HEK293 (cell line): ENCODE measurements around the gene TIGD3.

Experiments used
- CTCF ChIA-PET: fragments of 350-600 bp; formaldehyde crosslinking; extraction: SDS; loops from one replicate; lab custom pipeline; 2021; ENCODE audit warnings: antibody characterized with exemption; lab: Yijun Ruan, JAX
- POLR2A ChIA-PET: fragments of 300-600 bp; formaldehyde crosslinking; extraction: SDS; loops from one replicate; lab custom pipeline; 2020; ENCODE audit warnings: antibody characterized with exemption, inconsistent platforms; lab: Yijun Ruan, JAX
- H3K27ac ChIP-seq: fragments of 200-500 bp; sonication (Bioruptor generic); 2 replicates; pipeline ENCODE4 v1.5.1; 2014; ENCODE audit warnings: low read depth, low read length, control low read depth, inconsistent platforms; ENCODE audit errors: extremely low read depth
- H3K36me3 ChIP-seq, 2 experiments: fragments of 200-500 bp in 1 of 2; sonication (Bioruptor generic) in 1 of 2; 1 replicate in 1 of 2; 2 replicates in 1 of 2; pipeline ENCODE4 v1.5.1; 2014 to 2017; ENCODE audit warnings: inconsistent platforms in 2 of 2, low read length in 2 of 2; ENCODE audit not compliant: control insufficient read depth in 2 of 2, insufficient read depth in 1 of 2
- H3K4me1 ChIP-seq: fragments of 200-500 bp; sonication (Bioruptor generic); 2 replicates; pipeline ENCODE4 v1.5.1; 2014; ENCODE audit warnings: mild to moderate bottlenecking, low read length, inconsistent platforms; ENCODE audit not compliant: control insufficient read depth, insufficient read depth
- H3K4me3 ChIP-seq: 2 replicates; pipeline ENCODE4 v1.5.1; 2011; ENCODE audit warnings: low read depth, mild to moderate bottlenecking, control low read depth, low read length, moderate library complexity
- H3K9me3 ChIP-seq: fragments of 200-500 bp; sonication (Bioruptor generic); 2 replicates; pipeline ENCODE4 v1.5.1; 2014; ENCODE audit warnings: low read depth, low read length, inconsistent platforms; ENCODE audit not compliant: control insufficient read depth, insufficient read depth
- PATZ1 ChIP-seq: fragments of 450-650 bp; formaldehyde crosslinking; IDR thresholded peaks from 2 replicates; pipeline ENCODE4 v1.5.1; 2016; ENCODE audit warnings: missing biosample characterization, missing genetic modification characterization
- PRDM10 ChIP-seq: fragments of 450-650 bp; formaldehyde crosslinking; IDR thresholded peaks from 2 replicates; pipeline ENCODE4 v1.5.1; 2016; ENCODE audit warnings: missing biosample characterization, missing genetic modification characterization
- SP7 ChIP-seq: fragments of 450-650 bp; formaldehyde crosslinking; IDR thresholded peaks from 2 replicates; pipeline ENCODE4 v1.5.1; 2016; ENCODE audit warnings: missing biosample characterization, missing genetic modification characterization
- ZBTB17 ChIP-seq: fragments of 450-650 bp; formaldehyde crosslinking; IDR thresholded peaks from 2 replicates; pipeline ENCODE4 v1.5.1; 2016; ENCODE audit warnings: missing biosample characterization, missing genetic modification characterization
- ZBTB44 ChIP-seq: fragments of 450-650 bp; IDR thresholded peaks from 2 replicates; pipeline ENCODE4 v1.5.1; 2018; ENCODE audit warnings: missing biosample characterization, mild to moderate bottlenecking, missing genetic modification characterization
- ZBTB6 ChIP-seq: fragments of 450-650 bp; formaldehyde crosslinking; IDR thresholded peaks from 2 replicates; pipeline ENCODE4 v1.5.1; 2017; ENCODE audit warnings: missing biosample characterization, missing genetic modification characterization
- ZFP3 ChIP-seq: fragments of 450-650 bp; formaldehyde crosslinking; IDR thresholded peaks from 2 replicates; pipeline ENCODE4 v1.5.1; 2016; ENCODE audit warnings: low read depth, missing biosample characterization, missing genetic modification characterization
- ZNF169 ChIP-seq: fragments of 450-650 bp; formaldehyde crosslinking; IDR thresholded peaks from 2 replicates; pipeline ENCODE4 v1.5.1; 2016; ENCODE audit warnings: missing biosample characterization, missing genetic modification characterization
- ZNF19 ChIP-seq: fragments of 450-650 bp; formaldehyde crosslinking; IDR thresholded peaks from 2 replicates; pipeline ENCODE4; 2016; ENCODE audit warnings: missing biosample characterization, missing genetic modification characterization, low read depth
- ZNF211 ChIP-seq: fragments of 450-650 bp; formaldehyde crosslinking; IDR thresholded peaks from 2 replicates; pipeline ENCODE4 v1.5.1; 2016; ENCODE audit warnings: low read depth, missing biosample characterization, missing genetic modification characterization
- ZNF221 ChIP-seq: fragments of 450-650 bp; formaldehyde crosslinking; IDR thresholded peaks from 2 replicates; pipeline ENCODE4 v1.5.1; 2017; ENCODE audit warnings: missing biosample characterization, missing genetic modification characterization, borderline replicate concordance
- ZNF280D ChIP-seq: fragments of 450-650 bp; formaldehyde crosslinking; IDR thresholded peaks from 2 replicates; pipeline ENCODE4 v1.5.1; 2016; ENCODE audit warnings: missing biosample characterization, missing genetic modification characterization
- ZNF544 ChIP-seq: fragments of 450-650 bp; formaldehyde crosslinking; IDR thresholded peaks from 2 replicates; pipeline ENCODE4 v1.5.0; 2017; ENCODE audit warnings: missing biosample characterization, missing genetic modification characterization
- ZNF549 ChIP-seq: fragments of 450-650 bp; IDR thresholded peaks from 2 replicates; pipeline ENCODE4 v1.5.1; 2018; ENCODE audit warnings: missing biosample characterization, missing genetic modification characterization, mild to moderate bottlenecking, inconsistent platforms, moderate library complexity
- ZNF561 ChIP-seq: fragments of 450-650 bp; IDR thresholded peaks from 2 replicates; pipeline ENCODE4 v1.5.1; 2018; ENCODE audit warnings: missing biosample characterization, missing genetic modification characterization, borderline replicate concordance
- ZNF600 ChIP-seq: fragments of 450-650 bp; formaldehyde crosslinking; IDR thresholded peaks from 2 replicates; pipeline ENCODE4 v1.5.1; 2016; ENCODE audit warnings: missing biosample characterization, missing genetic modification characterization
- ZNF785 ChIP-seq: fragments of 450-650 bp; formaldehyde crosslinking; IDR thresholded peaks from 2 replicates; pipeline ENCODE4 v1.5.1; 2016; ENCODE audit warnings: missing biosample characterization, missing genetic modification characterization
- ZNF837 ChIP-seq: fragments of 450-650 bp; formaldehyde crosslinking; IDR thresholded peaks from 2 replicates; pipeline ENCODE4 v1.5.1; 2016; ENCODE audit warnings: missing biosample characterization, missing genetic modification characterization

Gene TIGD3

GRCh38 chr11:65383778-65384177 is 29.2 kb downstream of the TIGD3 start (continued):
- TF ChIP-seq ZNF221 (tag by site-specific recombination) = no peak

- H3K4me1 ChIP-seq = peaks cover 6% of the 10 kb centered on the region; the same call in 1 of the 2 replicates
- no peak overlapping the region for H3K4me3 ChIP-seq
- peaks cover 0 to 13% of the 10 kb centered on the region in 2 experiments; a peak in 1 of 3 replicates for H3K36me3 ChIP-seq
- no peaks in the 10 kb centered on the region for H3K9me3 ChIP-seq
- H3K27ac ChIP-seq = no peak overlapping the region
- TF ChIP-seq ZNF19 (tag by site-specific recombination) (no peak), ZNF211 (no peak), ZNF280D (tag by site-specific recombination) (no peak), ZBTB6 (peak; percentile 23; the same call in 1 of the 2 replicates)
- ChIA-PET CTCF (interaction anchor here (0.6 kb wide), 1 partner anchor 57 kb away, joined by 5 read pairs; no protein-coding TSS in a partner anchor), POLR2A (interaction anchor here (1.1 to 8.3 kb wide), 2 partner anchors 37 to 93 kb away, joined by 5 to 110 read pairs; partner anchors contain the start of gene NEAT1)
Measured at GRCh38 chr11:65384301-65384889, 29.8 kb downstream of the TIGD3 start.

GRCh38 chr11:65386307-65387140 is 32.0 kb downstream of the TIGD3 start, which contains the start of gene FRMD8:
Gene FRMD8 (plus strand): TSS chr11:65386637. CDS start chr11:65387037, 400 bp downstream.
- ChIA-PET CTCF (interaction anchor here (0.6 to 2.6 kb wide), 4 partner anchors 30 to 123 kb away, joined by 3 to 12 read pairs (median 4); no protein-coding TSS in a partner anchor), POLR2A (interaction anchor here (0.7 to 2.1 kb wide), 8 partner anchors 28 to 138 kb away, joined by 3 to 7 read pairs (median 4); partner anchors contain the start of genes MALAT1, NEAT1 and SCYL1)
- H3K27ac ChIP-seq = peak within 1 kb of the TSS; percentile 64
- TF ChIP-seq SP7 (tag by site-specific recombination) (0 out of 2 replicates have a peak, but pooled peaks have one; percentile 20), ZNF785 (tag by site-specific recombination) (peak; percentile 69; the same call in 1 of the 2 replicates), ZNF544 (tag by site-specific recombination) (no peak), ZNF837 (tag by site-specific recombination) (no peak), ZNF600 (tag by site-specific recombination) (peak; percentile 87), ZBTB17 (tag by site-specific recombination) (0 out of 2 replicates have a peak, but pooled peaks have one; percentile 13), ZNF169 (tag by site-specific recombination) (no peak), ZNF561 (no peak), ZNF549 (tag by site-specific recombination) (no peak), PATZ1 (tag by site-specific recombination) (peak; percentile 79), ZFP3 (tag by site-specific recombination) (no peak), PRDM10 (tag by site-specific recombination) (peak; percentile 92), ZBTB44 (tag by site-specific recombination) (no peak)

More at GRCh38 chr11:65386307-65387140, 32.0 kb downstream of the TIGD3 start, which contains the start of gene FRMD8:
- Histone ChIP-seq H3K36me3 (peaks cover 0 to 21% of the 10 kb centered on the region in 2 experiments; a peak in 1 of 3 replicates), H3K4me1 (peaks cover 6% of the 10 kb centered on the region; the same call in 1 of the 2 replicates), H3K9me3 (no peaks in the 10 kb centered on the region), H3K4me3 (peak within 1 kb of the TSS; percentile 81)
